CD14-positive monocyte (primary cell): ENCODE data around the gene RUSC1. TPM values are rescaled to one million over a fixed set of nuclear protein-coding genes. Genes with fewer than 3 reads are reported as not detected.

Experiments
- DNase-seq, 3 donors: peaks; one replicate each; pipeline ENCODE4 v3.0.0-alpha.2; 2011 to 2022
- H2AFZ ChIP-seq: 2 replicates; pipeline ENCODE4 v1.6.0; 2012; ENCODE audit warnings: mild to moderate bottlenecking, low read depth, low read length, inconsistent platforms; ENCODE audit not compliant: insufficient read depth, poor library complexity, severe bottlenecking
- H3K27ac ChIP-seq, 2 donors: 1 replicate in 1 of 2; 2 replicates in 1 of 2; pipeline ENCODE4 v1.5.1; 2012 to 2013; ENCODE audit warnings: low read length in 2 of 2, control low read depth in 1 of 2, inconsistent platforms in 1 of 2, low read depth in 1 of 2, mild to moderate bottlenecking in 1 of 2
- H3K27me3 ChIP-seq, 2 donors: one replicate each; pipeline versions ENCODE4 v1.6.0 to v1.6.1; 2011 to 2013; ENCODE audit warnings: low read length in 2 of 2; ENCODE audit not compliant: control insufficient read depth in 2 of 2, insufficient read depth in 2 of 2
- H3K36me3 ChIP-seq, 2 donors: replicated peaks in 1 of 2; 1 replicate in 1 of 2; 2 replicates in 1 of 2; pipeline versions ENCODE4 v1.5.1 to v1.6.1; 2012 to 2013; ENCODE audit warnings: low read length in 2 of 2, control low read depth in 1 of 2, inconsistent platforms in 1 of 2, mild to moderate bottlenecking in 1 of 2; ENCODE audit not compliant: insufficient read depth in 2 of 2, control insufficient read depth in 1 of 2
- H3K4me1 ChIP-seq, 2 donors: 1 replicate in 1 of 2; 2 replicates in 1 of 2; pipeline versions ENCODE4 v1.5.1 to v1.6.1; 2012 to 2013; ENCODE audit warnings: low read length in 2 of 2, control low read depth in 1 of 2, inconsistent platforms in 1 of 2, mild to moderate bottlenecking in 1 of 2, moderate library complexity in 1 of 2; ENCODE audit not compliant: insufficient read depth in 2 of 2, control insufficient read depth in 1 of 2
- H3K4me2 ChIP-seq: replicated peaks from 2 replicates; pipeline ENCODE3; 2012; ENCODE audit warnings: low read length, moderate library complexity, mild to moderate bottlenecking; ENCODE audit not compliant: poor library complexity, severe bottlenecking; ENCODE audit errors: extremely low read depth
- H3K4me3 ChIP-seq, 3 experiments: fragments of 200-600 bp in 1 of 3; sonication (generic) in 1 of 3; replicated peaks in 1 of 3; 1 replicate in 2 of 3; 2 replicates in 1 of 3; pipeline ENCODE4 v1.5.1; 2011 to 2013; ENCODE audit warnings: low read length in 3 of 3, mild to moderate bottlenecking in 3 of 3, control low read depth in 2 of 3, low read depth in 2 of 3, inconsistent platforms in 1 of 3, moderate library complexity in 1 of 3
- H3K79me2 ChIP-seq: 2 replicates; pipeline ENCODE4 v1.6.0; 2012; ENCODE audit warnings: mild to moderate bottlenecking, control low read depth, inconsistent platforms, low read length, moderate library complexity; ENCODE audit not compliant: insufficient read depth
- H3K9ac ChIP-seq: 2 replicates; pipeline ENCODE4 v1.6.0; 2017; ENCODE audit warnings: low read length, mild to moderate bottlenecking; ENCODE audit not compliant: insufficient read depth, poor library complexity, severe bottlenecking
- H3K9me3 ChIP-seq, 2 donors: replicated peaks in 1 of 2; 1 replicate in 1 of 2; 2 replicates in 1 of 2; pipeline versions ENCODE4 v1.5.1 to v1.6.1; 2012 to 2013; ENCODE audit warnings: low read length in 2 of 2, control low read depth in 1 of 2; ENCODE audit not compliant: control insufficient read depth in 1 of 2, insufficient read depth in 1 of 2
- H4K20me1 ChIP-seq: 2 replicates; pipeline ENCODE4 v1.6.0; 2012; ENCODE audit warnings: mild to moderate bottlenecking, low read length, control low read depth, moderate library complexity; ENCODE audit not compliant: insufficient read depth
- H3K27ac Mint-ChIP-seq, 7 donors: one replicate each; pipeline ENCODE4 v1.8.0; 2020; ENCODE audit warnings: mild to moderate bottlenecking in 7 of 7, mixed read lengths in 7 of 7, moderate library complexity in 6 of 7, inconsistent platforms in 2 of 7
- H3K27me3 Mint-ChIP-seq, 3 donors: one replicate each; pipeline ENCODE4 v1.8.0; 2021 to 2022; ENCODE audit warnings: low read depth in 3 of 3, mild to moderate bottlenecking in 3 of 3, mixed read lengths in 3 of 3, moderate library complexity in 3 of 3, inconsistent platforms in 1 of 3
- H3K36me3 Mint-ChIP-seq, 2 donors: one replicate each; pipeline ENCODE4 v1.8.0; 2020; ENCODE audit warnings: mixed read lengths in 2 of 2, inconsistent platforms in 1 of 2, mild to moderate bottlenecking in 1 of 2
- H3K4me1 Mint-ChIP-seq: one replicate; pipeline ENCODE4 v1.8.0; 2020; ENCODE audit warnings: mild to moderate bottlenecking, mixed read lengths
- H3K4me3 Mint-ChIP-seq, 2 donors: one replicate each; pipeline ENCODE4 v1.8.0; 2020; ENCODE audit warnings: mild to moderate bottlenecking in 2 of 2, mixed read lengths in 2 of 2, moderate library complexity in 1 of 2
- H3K9me3 Mint-ChIP-seq, 7 donors: one replicate each; pipeline ENCODE4 v1.8.0; 2020 to 2022; ENCODE audit warnings: mixed read lengths in 7 of 7, mild to moderate bottlenecking in 6 of 7, moderate library complexity in 6 of 7, inconsistent platforms in 2 of 7
- WGBS: methylation state at CpG from one replicate; pipeline ENCODE4 v1.1.5; 2013; ENCODE audit warnings: missing lambda C conversion rate; ENCODE audit not compliant: insufficient coverage; 5-methylcytosine and 5-hydroxymethylcytosine counted together
- intact Hi-C, 2 donors: fragments of 100-400 bp; cut with micrococcal nuclease; formaldehyde crosslinking; loops; one replicate each; pipeline versions ENCODE4 v1.15.0 to v1.15.1; 2023
- polyA minus RNA-seq: library from RNA; depleted of rRNA, polyadenylated mRNA; stranded (reverse); fragments of >200 nt; gene quantifications from 2 replicates; pipeline ENCODE4 v1.2.3, GENCODE V29; 2012
- polyA plus RNA-seq, 3 donors: library from polyadenylated mRNA; depleted of rRNA in 1 of 3; unstranded in 2 of 3; stranded (reverse) in 1 of 3; fragments of 300-500 nt in 2 of 3; fragments of >200 nt in 1 of 3; fragmentation: Illumina TruSeq in 2 of 3; gene quantifications; 1 replicate in 2 of 3; 2 replicates in 1 of 3; pipeline ENCODE4 v1.2.3, GENCODE V29; 2012 to 2021
- total RNA-seq, 12 experiments: library from RNA in 1 of 12; stranded (reverse) in 1 of 12; fragments of 120-200 nt in 1 of 12; gene quantifications; one replicate each; pipeline ENCODE4 v1.2.4 and lab custom pipeline; 2013 to 2026; ENCODE audit warnings: mixed read lengths in 6 of 12, inconsistent platforms in 1 of 12
- TF ChIP-seq, protein P1 (sequence below): fragments of 200-600 bp; IDR thresholded peaks from one replicate; pipeline ENCODE4 v1.8.0; 2022; ENCODE audit warnings: antibody characterized with exemption, mild to moderate bottlenecking

RUSC1 gene, protein sequence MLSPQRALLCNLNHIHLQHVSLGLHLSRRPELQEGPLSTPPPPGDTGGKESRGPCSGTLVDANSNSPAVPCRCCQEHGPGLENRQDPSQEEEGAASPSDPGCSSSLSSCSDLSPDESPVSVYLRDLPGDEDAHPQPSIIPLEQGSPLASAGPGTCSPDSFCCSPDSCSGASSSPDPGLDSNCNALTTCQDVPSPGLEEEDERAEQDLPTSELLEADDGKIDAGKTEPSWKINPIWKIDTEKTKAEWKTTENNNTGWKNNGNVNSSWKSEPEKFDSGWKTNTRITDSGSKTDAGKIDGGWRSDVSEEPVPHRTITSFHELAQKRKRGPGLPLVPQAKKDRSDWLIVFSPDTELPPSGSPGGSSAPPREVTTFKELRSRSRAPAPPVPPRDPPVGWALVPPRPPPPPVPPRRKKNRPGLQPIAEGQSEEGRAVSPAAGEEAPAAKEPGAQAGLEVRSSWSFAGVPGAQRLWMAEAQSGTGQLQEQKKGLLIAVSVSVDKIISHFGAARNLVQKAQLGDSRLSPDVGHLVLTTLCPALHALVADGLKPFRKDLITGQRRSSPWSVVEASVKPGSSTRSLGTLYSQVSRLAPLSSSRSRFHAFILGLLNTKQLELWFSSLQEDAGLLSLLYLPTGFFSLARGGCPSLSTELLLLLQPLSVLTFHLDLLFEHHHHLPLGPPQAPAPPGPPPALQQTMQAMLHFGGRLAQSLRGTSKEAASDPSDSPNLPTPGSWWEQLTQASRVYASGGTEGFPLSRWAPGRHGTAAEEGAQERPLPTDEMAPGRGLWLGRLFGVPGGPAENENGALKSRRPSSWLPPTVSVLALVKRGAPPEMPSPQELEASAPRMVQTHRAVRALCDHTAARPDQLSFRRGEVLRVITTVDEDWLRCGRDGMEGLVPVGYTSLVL
- 7.1 TPM for total RNA-seq (2013)
- polyA plus RNA-seq (10 to 100 TPM; 12.7 to 23.4 (median 13.5) TPM), polyA minus RNA-seq (5.4 and 5.8 TPM in 2 replicates), total RNA-seq (lab: John Stamatoyannopoulos, UW) (2.1 to 12.3 (median 7.1) reads per million in 11 experiments)

DNA sequence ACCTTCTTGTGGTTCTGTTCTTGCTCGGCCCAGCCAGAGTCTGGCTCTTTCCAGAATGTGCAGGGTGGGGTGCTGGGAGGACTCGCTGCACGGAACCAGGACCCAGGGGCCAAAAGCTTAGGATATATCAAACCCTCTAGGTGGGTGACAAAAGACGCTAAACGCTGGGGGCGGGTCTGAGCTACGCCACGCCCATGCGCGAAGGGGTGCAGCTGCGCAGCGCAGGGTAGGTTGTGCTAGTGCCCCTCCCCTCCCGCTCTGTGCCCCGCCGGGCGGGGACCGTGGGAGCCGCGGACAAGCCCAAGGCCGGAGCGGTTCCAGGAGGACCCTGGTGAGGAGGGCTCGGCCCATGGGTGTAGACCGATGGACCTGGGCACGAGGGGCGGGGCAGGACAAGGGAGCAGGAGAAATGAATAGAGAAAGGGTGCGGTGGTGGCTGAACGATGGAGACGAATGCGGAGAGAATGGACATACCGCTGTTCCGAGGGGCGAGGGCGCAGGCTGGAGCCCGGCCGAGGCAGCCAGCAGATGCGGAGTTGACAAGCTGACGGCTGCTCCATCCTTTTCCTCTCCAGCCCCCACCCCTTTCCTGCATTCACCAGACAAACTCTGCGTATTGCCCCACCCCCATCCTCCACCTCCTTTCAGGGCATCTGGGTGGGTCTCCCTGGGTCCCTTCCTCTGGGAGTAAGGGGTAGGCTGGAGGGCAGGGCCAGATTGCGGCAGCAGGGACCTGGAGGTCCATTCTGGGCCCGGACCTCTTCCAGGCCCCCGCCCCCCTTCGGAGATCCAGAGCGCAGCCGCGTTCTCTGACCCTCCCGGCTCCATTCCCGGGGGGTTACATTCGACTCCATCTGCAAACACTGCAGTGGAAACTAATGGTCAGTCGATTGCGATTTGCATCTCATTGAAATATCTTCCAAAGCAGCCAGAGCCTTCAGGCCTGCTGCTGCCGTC lies at the start of gene RUSC1:
Gene RUSC1 (plus strand): TSS at position 234 of the 957 bp plus-strand sequence. CDS start 880 bp downstream, outside the sequence.
- Histone ChIP-seq H3K27me3 (no peaks in the 10 kb centered on the region), H3K4me2 (peak within 1 kb of the TSS; percentile 88), H2AFZ (peak within 1 kb of the TSS; percentile 73), H3K4me3 (peak within 1 kb of the TSS; percentile 18 to 75 (median 30)), H3K36me3 (peaks cover 0 to 17% of the 10 kb centered on the region in 2 donors), H3K9me3 (no peaks in the 10 kb centered on the region), H3K9ac (peak within 1 kb of the TSS; percentile 33), H3K27ac (no peak within 1 kb of the TSS), H3K79me2 (peaks cover 16% of the 10 kb centered on the region), H4K20me1 (peaks cover 17% of the 10 kb centered on the region), H3K4me1 (peaks cover 31 to 55% of the 10 kb centered on the region in 2 donors)
- Mint-ChIP-seq H3K4me1 (peaks cover 47% of the 10 kb centered on the region), H3K27me3 (peaks cover 2 to 7% (median 2%) of the 10 kb centered on the region in 3 donors), H3K9me3 (no peaks in the 10 kb centered on the region), H3K36me3 (peaks cover 22% of the 10 kb centered on the region in 2 donors), H3K4me3 (peak within 1 kb of the TSS; percentile 74 to 87), H3K27ac (peak within 1 kb of the TSS in 5 of 7 donors; percentile 16 to 61 (median 48))
- intact Hi-C loops = loop anchor here (5.0 kb wide), 2 partner anchors 44 to 69 kb away; partner anchors contain the start of gene HCN3 (in 1 of the 2)
- DNase-seq = peak; percentile 49 to 53 (median 50)
- TF ChIP-seq, protein P1, sequence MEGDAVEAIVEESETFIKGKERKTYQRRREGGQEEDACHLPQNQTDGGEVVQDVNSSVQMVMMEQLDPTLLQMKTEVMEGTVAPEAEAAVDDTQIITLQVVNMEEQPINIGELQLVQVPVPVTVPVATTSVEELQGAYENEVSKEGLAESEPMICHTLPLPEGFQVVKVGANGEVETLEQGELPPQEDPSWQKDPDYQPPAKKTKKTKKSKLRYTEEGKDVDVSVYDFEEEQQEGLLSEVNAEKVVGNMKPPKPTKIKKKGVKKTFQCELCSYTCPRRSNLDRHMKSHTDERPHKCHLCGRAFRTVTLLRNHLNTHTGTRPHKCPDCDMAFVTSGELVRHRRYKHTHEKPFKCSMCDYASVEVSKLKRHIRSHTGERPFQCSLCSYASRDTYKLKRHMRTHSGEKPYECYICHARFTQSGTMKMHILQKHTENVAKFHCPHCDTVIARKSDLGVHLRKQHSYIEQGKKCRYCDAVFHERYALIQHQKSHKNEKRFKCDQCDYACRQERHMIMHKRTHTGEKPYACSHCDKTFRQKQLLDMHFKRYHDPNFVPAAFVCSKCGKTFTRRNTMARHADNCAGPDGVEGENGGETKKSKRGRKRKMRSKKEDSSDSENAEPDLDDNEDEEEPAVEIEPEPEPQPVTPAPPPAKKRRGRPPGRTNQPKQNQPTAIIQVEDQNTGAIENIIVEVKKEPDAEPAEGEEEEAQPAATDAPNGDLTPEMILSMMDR = no peak
- 20% methylated on average over 44 of the region's 51 CpGs for WGBS
